HEK293 (cell line): ENCODE results near the gene PPP2R1B.

Experiments used
- CTCF ChIA-PET: fragments of 350-600 bp; formaldehyde crosslinking; extraction: SDS; loops from one replicate; lab custom pipeline; 2021; ENCODE audit warnings: antibody characterized with exemption; lab: Yijun Ruan, JAX
- POLR2A ChIA-PET: fragments of 300-600 bp; formaldehyde crosslinking; extraction: SDS; loops from one replicate; lab custom pipeline; 2020; ENCODE audit warnings: antibody characterized with exemption, inconsistent platforms; lab: Yijun Ruan, JAX
- H3K27ac ChIP-seq: fragments of 200-500 bp; sonication (Bioruptor generic); 2 replicates; pipeline ENCODE4 v1.5.1; 2014; ENCODE audit warnings: low read depth, low read length, control low read depth, inconsistent platforms; ENCODE audit errors: extremely low read depth
- H3K36me3 ChIP-seq, 2 experiments: fragments of 200-500 bp in 1 of 2; sonication (Bioruptor generic) in 1 of 2; 1 replicate in 1 of 2; 2 replicates in 1 of 2; pipeline ENCODE4 v1.5.1; 2014 to 2017; ENCODE audit warnings: inconsistent platforms in 2 of 2, low read length in 2 of 2; ENCODE audit not compliant: control insufficient read depth in 2 of 2, insufficient read depth in 1 of 2
- H3K4me1 ChIP-seq: fragments of 200-500 bp; sonication (Bioruptor generic); 2 replicates; pipeline ENCODE4 v1.5.1; 2014; ENCODE audit warnings: mild to moderate bottlenecking, low read length, inconsistent platforms; ENCODE audit not compliant: control insufficient read depth, insufficient read depth
- H3K4me3 ChIP-seq: 2 replicates; pipeline ENCODE4 v1.5.1; 2011; ENCODE audit warnings: low read depth, mild to moderate bottlenecking, control low read depth, low read length, moderate library complexity
- H3K9me3 ChIP-seq: fragments of 200-500 bp; sonication (Bioruptor generic); 2 replicates; pipeline ENCODE4 v1.5.1; 2014; ENCODE audit warnings: low read depth, low read length, inconsistent platforms; ENCODE audit not compliant: control insufficient read depth, insufficient read depth
- GLIS1 ChIP-seq: fragments of 450-650 bp; formaldehyde crosslinking; IDR thresholded peaks from 2 replicates; pipeline ENCODE4 v1.5.1; 2016; ENCODE audit warnings: missing biosample characterization, missing genetic modification characterization
- HOXC10 ChIP-seq: sonication (generic); formaldehyde crosslinking; IDR thresholded peaks from 2 replicates; pipeline ENCODE4 v1.8.1; 2023; ENCODE audit warnings: mild to moderate bottlenecking, missing genetic modification reagents
- IKZF3 ChIP-seq: fragments of 450-650 bp; IDR thresholded peaks from 2 replicates; pipeline ENCODE4 v1.5.0; 2018; ENCODE audit warnings: missing biosample characterization, mild to moderate bottlenecking, missing genetic modification characterization, moderate library complexity
- PBX3 ChIP-seq: sonication (generic); formaldehyde crosslinking; IDR thresholded peaks from 2 replicates; pipeline ENCODE4 v1.8.1; 2022; ENCODE audit warnings: mild to moderate bottlenecking, moderate library complexity, missing genetic modification reagents
- SP3 ChIP-seq: fragments of 450-650 bp; formaldehyde crosslinking; IDR thresholded peaks from 2 replicates; pipeline ENCODE4 v1.5.1; 2016; ENCODE audit warnings: missing biosample characterization, missing genetic modification characterization
- ZFP37 ChIP-seq: fragments of 450-650 bp; formaldehyde crosslinking; IDR thresholded peaks from 2 replicates; pipeline ENCODE4 v1.5.1; 2016; ENCODE audit warnings: missing biosample characterization, missing genetic modification characterization
- ZIC2 ChIP-seq: fragments of 450-650 bp; formaldehyde crosslinking; IDR thresholded peaks from 2 replicates; pipeline ENCODE4 v1.5.1; 2016; ENCODE audit warnings: missing biosample characterization, missing genetic modification characterization
- ZNF112 ChIP-seq: fragments of 450-650 bp; formaldehyde crosslinking; IDR thresholded peaks from 2 replicates; pipeline ENCODE4 v1.5.0; 2017; ENCODE audit warnings: missing biosample characterization, missing genetic modification characterization
- ZNF121 ChIP-seq: fragments of 450-650 bp; formaldehyde crosslinking; IDR thresholded peaks from 2 replicates; pipeline ENCODE4 v1.5.1; 2016; ENCODE audit warnings: missing biosample characterization, missing genetic modification characterization
- ZNF140 ChIP-seq: fragments of 450-650 bp; formaldehyde crosslinking; IDR thresholded peaks from 2 replicates; pipeline ENCODE4 v1.5.1; 2016; ENCODE audit warnings: missing biosample characterization, missing genetic modification characterization
- ZNF223 ChIP-seq: fragments of 450-650 bp; formaldehyde crosslinking; IDR thresholded peaks from 2 replicates; pipeline ENCODE4 v1.5.1; 2016; ENCODE audit warnings: missing biosample characterization, missing genetic modification characterization
- ZNF248 ChIP-seq: fragments of 450-650 bp; formaldehyde crosslinking; IDR thresholded peaks from 2 replicates; pipeline ENCODE4 v1.5.1; 2017; ENCODE audit warnings: missing biosample characterization, missing genetic modification characterization
- ZNF354C ChIP-seq: fragments of 450-650 bp; formaldehyde crosslinking; IDR thresholded peaks from 2 replicates; pipeline ENCODE4 v1.5.1; 2016; ENCODE audit warnings: missing biosample characterization, missing genetic modification characterization, low read depth, borderline replicate concordance
- ZNF391 ChIP-seq: fragments of 450-650 bp; formaldehyde crosslinking; IDR thresholded peaks from 2 replicates; pipeline ENCODE4 v1.5.1; 2016; ENCODE audit warnings: low read depth, missing biosample characterization, missing genetic modification characterization, borderline replicate concordance
- ZNF426 ChIP-seq: fragments of 450-650 bp; formaldehyde crosslinking; IDR thresholded peaks from 2 replicates; pipeline ENCODE4 v1.5.1; 2017; ENCODE audit warnings: missing biosample characterization, missing genetic modification characterization, mild to moderate bottlenecking, inconsistent platforms, moderate library complexity
- ZNF560 ChIP-seq: fragments of 450-650 bp; formaldehyde crosslinking; IDR thresholded peaks from 2 replicates; pipeline ENCODE4 v1.5.1; 2017; ENCODE audit warnings: missing biosample characterization, missing genetic modification characterization, borderline replicate concordance
- ZNF561 ChIP-seq: fragments of 450-650 bp; IDR thresholded peaks from 2 replicates; pipeline ENCODE4 v1.5.1; 2018; ENCODE audit warnings: missing biosample characterization, missing genetic modification characterization, borderline replicate concordance
- ZNF670 ChIP-seq: fragments of 450-650 bp; formaldehyde crosslinking; IDR thresholded peaks from 2 replicates; pipeline ENCODE4 v1.5.1; 2016; ENCODE audit warnings: missing biosample characterization, missing genetic modification characterization, low read depth
- ZNF707 ChIP-seq: fragments of 450-650 bp; formaldehyde crosslinking; IDR thresholded peaks from 2 replicates; pipeline ENCODE4 v1.5.1; 2016; ENCODE audit warnings: missing biosample characterization, missing genetic modification characterization
- ZNF768 ChIP-seq: fragments of 450-650 bp; formaldehyde crosslinking; IDR thresholded peaks from 2 replicates; pipeline ENCODE4 v1.5.1; 2018; ENCODE audit warnings: missing biosample characterization, mild to moderate bottlenecking, missing genetic modification characterization
- ZNF791 ChIP-seq: fragments of 450-650 bp; formaldehyde crosslinking; IDR thresholded peaks from 2 replicates; pipeline ENCODE4 v1.5.1; 2016; ENCODE audit warnings: missing biosample characterization, missing genetic modification characterization
- ZSCAN30 ChIP-seq: fragments of 450-650 bp; IDR thresholded peaks from 2 replicates; pipeline ENCODE4 v1.5.1; 2018; ENCODE audit warnings: missing biosample characterization, mild to moderate bottlenecking, missing genetic modification characterization, moderate library complexity
- TF ChIP-seq, protein P1 (sequence below): fragments of 450-650 bp; formaldehyde crosslinking; IDR thresholded peaks from 2 replicates; pipeline ENCODE4 v1.5.1; 2017; ENCODE audit warnings: missing biosample characterization, missing genetic modification characterization
- TF ChIP-seq, protein P2 (sequence below): fragments of 450-650 bp; formaldehyde crosslinking; IDR thresholded peaks from 2 replicates; pipeline ENCODE4; 2016; ENCODE audit warnings: missing biosample characterization, missing genetic modification characterization
- TF ChIP-seq, protein P3 (sequence below): fragments of 450-650 bp; formaldehyde crosslinking; IDR thresholded peaks from 2 replicates; pipeline ENCODE4 v1.5.1; 2016; ENCODE audit warnings: missing biosample characterization, missing genetic modification characterization

The PPP2R1B gene

DNA sequence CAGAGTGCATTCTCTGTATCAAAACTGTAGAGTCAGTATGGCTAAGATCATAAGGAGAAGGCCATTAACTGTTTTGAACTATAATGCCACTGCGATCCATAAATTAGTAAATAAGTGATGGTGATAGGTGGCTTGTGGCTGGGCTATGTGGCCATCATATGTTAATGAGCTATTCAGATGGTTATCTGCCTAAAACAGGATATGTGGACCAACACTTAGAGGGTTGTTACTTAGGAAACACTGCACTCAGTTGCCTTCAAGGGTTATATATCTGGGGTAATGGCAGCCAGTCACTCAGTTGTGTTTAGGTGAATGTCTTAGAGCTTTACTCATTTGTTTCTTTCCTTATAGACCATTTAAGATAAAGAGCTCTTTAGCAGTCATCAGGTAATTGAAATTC is 66.0 kb downstream of the PPP2R1B start:
- CTCF ChIA-PET: interaction anchor here (0.5 kb wide), 1 partner anchor 221 kb away, joined by 5 read pairs; no protein-coding TSS in a partner anchor

DNA sequence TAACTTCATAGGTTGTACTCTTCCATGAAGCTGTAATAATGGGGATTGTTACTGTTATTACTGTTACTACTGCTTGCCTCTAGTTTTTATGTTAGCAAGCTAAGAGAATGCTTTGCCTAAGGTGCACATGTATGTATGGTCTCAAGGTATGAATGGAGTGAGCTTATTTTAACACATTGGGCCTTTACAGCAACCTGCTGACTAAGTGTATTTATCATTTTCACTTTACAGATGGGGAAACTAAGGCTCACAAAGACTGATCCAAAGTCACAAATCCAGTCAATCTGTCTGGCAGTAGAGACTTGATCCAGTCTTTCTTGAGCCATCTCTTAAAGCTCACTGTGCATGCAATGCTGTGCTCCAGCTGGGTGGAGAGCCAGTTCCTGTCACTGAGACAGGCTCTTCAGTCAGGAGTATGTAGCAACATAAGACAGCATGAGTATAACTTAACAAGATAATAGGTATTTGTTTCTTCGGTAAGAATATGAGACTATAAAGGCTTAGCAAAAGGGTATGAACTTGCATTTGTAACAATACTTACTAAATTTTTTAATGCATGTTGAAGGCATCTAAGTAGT is 66.5 kb downstream of the PPP2R1B start:
- ChIA-PET POLR2A (interaction anchor here (0.6 kb wide), 1 partner anchor 55 kb away, joined by 4 read pairs; no protein-coding TSS in a partner anchor), CTCF (interaction anchor here (0.5 to 0.6 kb wide), 2 partner anchors 35 to 220 kb away, joined by 5 to 6 read pairs; no protein-coding TSS in a partner anchor)
- peaks cover 0 to 27% of the 10 kb centered on the region in 2 experiments; a peak in 1 of 3 replicates for H3K36me3 ChIP-seq
- H3K27ac ChIP-seq: no peak overlapping the region
- H3K4me1 ChIP-seq: no peaks in the 10 kb centered on the region
- H3K4me3 ChIP-seq: no peak overlapping the region
- no peak for TF ChIP-seq HOXC10 (CRISPR knock-in tag)
- no peaks in the 10 kb centered on the region for H3K9me3 ChIP-seq

More for the DNA sequence above, 66.0 kb downstream of the PPP2R1B start:
- POLR2A ChIA-PET: no interaction called here
- no peak for TF ChIP-seq ZNF426
- no peak for TF ChIP-seq ZIC2 (tag by site-specific recombination)
- TF ChIP-seq ZNF560 (tag by site-specific recombination): no peak
- TF ChIP-seq ZNF121 (tag by site-specific recombination): no peak
- TF ChIP-seq, protein P1, sequence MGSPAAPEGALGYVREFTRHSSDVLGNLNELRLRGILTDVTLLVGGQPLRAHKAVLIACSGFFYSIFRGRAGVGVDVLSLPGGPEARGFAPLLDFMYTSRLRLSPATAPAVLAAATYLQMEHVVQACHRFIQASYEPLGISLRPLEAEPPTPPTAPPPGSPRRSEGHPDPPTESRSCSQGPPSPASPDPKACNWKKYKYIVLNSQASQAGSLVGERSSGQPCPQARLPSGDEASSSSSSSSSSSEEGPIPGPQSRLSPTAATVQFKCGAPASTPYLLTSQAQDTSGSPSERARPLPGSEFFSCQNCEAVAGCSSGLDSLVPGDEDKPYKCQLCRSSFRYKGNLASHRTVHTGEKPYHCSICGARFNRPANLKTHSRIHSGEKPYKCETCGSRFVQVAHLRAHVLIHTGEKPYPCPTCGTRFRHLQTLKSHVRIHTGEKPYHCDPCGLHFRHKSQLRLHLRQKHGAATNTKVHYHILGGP (tag by site-specific recombination): no peak
- no peak for TF ChIP-seq ZNF223 (tag by site-specific recombination)
- TF ChIP-seq ZNF391 (tag by site-specific recombination): no peak
- TF ChIP-seq ZNF248 (tag by site-specific recombination): no peak
- TF ChIP-seq, protein P2, sequence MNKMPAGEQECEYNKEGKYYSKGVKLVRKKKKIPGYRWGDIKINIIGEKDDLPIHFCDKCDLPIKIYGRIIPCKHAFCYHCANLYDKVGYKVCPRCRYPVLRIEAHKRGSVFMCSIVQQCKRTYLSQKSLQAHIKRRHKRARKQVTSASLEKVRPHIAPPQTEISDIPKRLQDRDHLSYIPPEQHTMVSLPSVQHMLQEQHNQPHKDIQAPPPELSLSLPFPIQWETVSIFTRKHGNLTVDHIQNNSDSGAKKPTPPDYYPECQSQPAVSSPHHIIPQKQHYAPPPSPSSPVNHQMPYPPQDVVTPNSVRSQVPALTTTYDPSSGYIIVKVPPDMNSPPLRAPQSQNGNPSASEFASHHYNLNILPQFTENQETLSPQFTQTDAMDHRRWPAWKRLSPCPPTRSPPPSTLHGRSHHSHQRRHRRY (tag by site-specific recombination): no peak
- no peak for TF ChIP-seq ZNF791 (tag by site-specific recombination)
- no peak for TF ChIP-seq ZNF768 (tag by site-specific recombination)
- no peak for TF ChIP-seq ZNF707 (tag by site-specific recombination)
- TF ChIP-seq, all 188 proteins: peak for 0
- H3K4me1 ChIP-seq: no peaks in the 10 kb centered on the region
- peaks cover 0 to 32% of the 10 kb centered on the region in 2 experiments; a peak in 1 of 3 replicates for H3K36me3 ChIP-seq
- no peaks in the 10 kb centered on the region for H3K9me3 ChIP-seq
- no peak overlapping the region for H3K4me3 ChIP-seq
- no peak overlapping the region for H3K27ac ChIP-seq

GRCh38 chr11:111698852-111699559 is 67.2 kb downstream of the PPP2R1B start:
- H3K4me3 ChIP-seq: no peak overlapping the region
- CTCF ChIA-PET: interaction anchor here (0.6 kb wide), 1 partner anchor 34 kb away, joined by 6 read pairs; no protein-coding TSS in a partner anchor
- no peaks in the 10 kb centered on the region for H3K4me1 ChIP-seq
- H3K9me3 ChIP-seq: no peaks in the 10 kb centered on the region
- POLR2A ChIA-PET: interaction anchor here (0.6 kb wide), 1 partner anchor 55 kb away, joined by 4 read pairs; no protein-coding TSS in a partner anchor
- H3K27ac ChIP-seq: no peak overlapping the region
- H3K36me3 ChIP-seq: peaks cover 0 to 20% of the 10 kb centered on the region in 2 experiments; a peak in 1 of 3 replicates
- TF ChIP-seq IKZF3 (tag by site-specific recombination): no peak
- TF ChIP-seq PBX3: no peak
- no peak for TF ChIP-seq ZNF140 (tag by site-specific recombination)
- TF ChIP-seq, protein P3, sequence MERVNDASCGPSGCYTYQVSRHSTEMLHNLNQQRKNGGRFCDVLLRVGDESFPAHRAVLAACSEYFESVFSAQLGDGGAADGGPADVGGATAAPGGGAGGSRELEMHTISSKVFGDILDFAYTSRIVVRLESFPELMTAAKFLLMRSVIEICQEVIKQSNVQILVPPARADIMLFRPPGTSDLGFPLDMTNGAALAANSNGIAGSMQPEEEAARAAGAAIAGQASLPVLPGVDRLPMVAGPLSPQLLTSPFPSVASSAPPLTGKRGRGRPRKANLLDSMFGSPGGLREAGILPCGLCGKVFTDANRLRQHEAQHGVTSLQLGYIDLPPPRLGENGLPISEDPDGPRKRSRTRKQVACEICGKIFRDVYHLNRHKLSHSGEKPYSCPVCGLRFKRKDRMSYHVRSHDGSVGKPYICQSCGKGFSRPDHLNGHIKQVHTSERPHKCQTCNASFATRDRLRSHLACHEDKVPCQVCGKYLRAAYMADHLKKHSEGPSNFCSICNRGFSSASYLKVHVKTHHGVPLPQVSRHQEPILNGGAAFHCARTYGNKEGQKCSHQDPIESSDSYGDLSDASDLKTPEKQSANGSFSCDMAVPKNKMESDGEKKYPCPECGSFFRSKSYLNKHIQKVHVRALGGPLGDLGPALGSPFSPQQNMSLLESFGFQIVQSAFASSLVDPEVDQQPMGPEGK: no peak
- no peak for TF ChIP-seq ZNF561
- no peak for TF ChIP-seq SP3 (tag by site-specific recombination)
- no peak for TF ChIP-seq ZNF112 (tag by site-specific recombination)
- no peak for TF ChIP-seq ZNF791 (tag by site-specific recombination)
- no peak for TF ChIP-seq GLIS1 (tag by site-specific recombination)
- no peak for TF ChIP-seq ZFP37 (tag by site-specific recombination)
- no peak for TF ChIP-seq ZNF354C (tag by site-specific recombination)
- TF ChIP-seq ZSCAN30 (tag by site-specific recombination): no peak
- no peak for TF ChIP-seq ZNF670
